HCT116 (cell line): ENCODE results near the gene ITPR2. TPM values are rescaled to one million over a fixed set of nuclear protein-coding genes. Genes with fewer than 3 reads are reported as not detected.

Experiments
- ATAC-seq: fragments of 200-7000 bp; cut with Tn5 transposase; 2 replicates; pipeline ENCODE4 v1.9.1; 2020; ENCODE audit warnings: mild to moderate bottlenecking, moderate library complexity
- BruUV-seq: library from RNA; stranded (reverse); fragments of 400-500 nt; replicated peaks from 2 replicates; lab custom pipeline; 2021; lab: Mats Ljungman, UMichigan
- CTCF ChIA-PET: fragments of 300-600 bp; sonication (Branson Sonifier 250); formaldehyde crosslinking; loops from one replicate; lab custom pipeline; 2021; ENCODE audit warnings: antibody characterized with exemption; lab: Charles Lee
- POLR2A ChIA-PET: fragments of 300-600, 350-600 bp; sonication (Branson Sonifier 250); formaldehyde crosslinking; loops from one replicate; lab custom pipeline; 2021; ENCODE audit warnings: antibody characterized with exemption; lab: Charles Lee
- RAD21 ChIA-PET, 2 experiments: fragments of 300-600 bp; sonication (Branson Sonifier 250); formaldehyde crosslinking; loops; one replicate each; lab custom pipeline; 2023; ENCODE audit warnings: low total read pairs in 2 of 2; ENCODE audit not compliant: uncharacterized antibody in 2 of 2, unreplicated experiment in 2 of 2, low non-redundant PET in 1 of 2; lab: Charles Lee
- DNase-seq: peaks from one replicate; pipeline ENCODE4 v3.0.0-alpha.2; 2010; ENCODE audit warnings: low read depth, low spot score
- H2AFZ ChIP-seq: fragments of 200-600 bp; shearing (Covaris generic), sonication (generic); 2 replicates; pipeline ENCODE4 v1.6.1; 2017; ENCODE audit warnings: low read depth, mixed run types, mixed read lengths, antibody characterized with exemption, low read length; ENCODE audit not compliant: poor library complexity, severe bottlenecking
- H3K27ac ChIP-seq: 2 replicates; pipeline ENCODE4 v1.5.1; 2012; ENCODE audit warnings: low read depth, low read length
- H3K27me3 ChIP-seq: fragments of 200-600 bp; sonication (generic); 2 replicates; pipeline ENCODE4 v1.6.1; 2016; ENCODE audit warnings: mixed run types, low read length, mixed read lengths; ENCODE audit not compliant: insufficient read depth
- H3K36me3 ChIP-seq, 2 experiments: fragments of 200-500 bp in 1 of 2; fragments of 200-600 bp in 1 of 2; sonication (Bioruptor generic) in 1 of 2; sonication (generic) in 1 of 2; 2 replicates each; pipeline versions ENCODE4 v1.5.1 to v1.6.1; 2014 to 2016; ENCODE audit warnings: low read length in 2 of 2, inconsistent platforms in 1 of 2, mixed read lengths in 1 of 2, mixed run types in 1 of 2; ENCODE audit not compliant: insufficient read depth in 2 of 2, control insufficient read depth in 1 of 2
- H3K4me1 ChIP-seq, 2 experiments: fragments of 200-600 bp in 1 of 2; sonication (generic) in 1 of 2; 2 replicates each; pipeline versions ENCODE4 v1.5.1 to v1.6.1; 2012 to 2017; ENCODE audit warnings: low read length in 2 of 2, inconsistent platforms in 1 of 2, mild to moderate bottlenecking in 1 of 2, mixed read lengths in 1 of 2, mixed run types in 1 of 2, moderate library complexity in 1 of 2; ENCODE audit not compliant: insufficient read depth in 2 of 2, control insufficient read depth in 1 of 2
- H3K4me2 ChIP-seq: fragments of 200-600 bp; sonication (generic); 2 replicates; pipeline ENCODE4 v1.6.1; 2017; ENCODE audit warnings: mixed run types, low read length, mixed read lengths
- H3K4me3 ChIP-seq, 2 experiments: fragments of 200-600 bp in 1 of 2; sonication (generic) in 1 of 2; replicated peaks in 1 of 2; 2 replicates each; pipeline ENCODE4 v1.5.1; 2011 to 2016; ENCODE audit warnings: low read length in 2 of 2, control low read depth in 1 of 2, low read depth in 1 of 2, mild to moderate bottlenecking in 1 of 2, mixed read lengths in 1 of 2, mixed run types in 1 of 2
- H3K79me2 ChIP-seq: fragments of 200-600 bp; sonication (generic); 2 replicates; pipeline ENCODE4 v1.6.1; 2017; ENCODE audit warnings: mild to moderate bottlenecking, mixed run types, low read length, moderate library complexity, mixed read lengths; ENCODE audit not compliant: insufficient read depth
- H3K9ac ChIP-seq: fragments of 200-600 bp; sonication (generic); 2 replicates; pipeline ENCODE4 v1.6.1; 2016; ENCODE audit warnings: low read length, mixed read lengths
- H3K9me2 ChIP-seq: fragments of 200-600 bp; sonication (generic), shearing (Covaris generic); 2 replicates; pipeline ENCODE4 v1.6.1; 2017; ENCODE audit warnings: mixed run types, mild to moderate bottlenecking, moderate library complexity; ENCODE audit not compliant: insufficient read depth
- H3K9me3 ChIP-seq, 2 experiments: fragments of 200-500 bp in 1 of 2; fragments of 200-600 bp in 1 of 2; sonication (Bioruptor generic) in 1 of 2; sonication (generic) in 1 of 2; 2 replicates each; pipeline ENCODE4 v1.6.1; 2014 to 2017; ENCODE audit warnings: low read length in 2 of 2, mixed read lengths in 2 of 2, inconsistent platforms in 1 of 2, low read depth in 1 of 2, mild to moderate bottlenecking in 1 of 2, mixed run types in 1 of 2, moderate library complexity in 1 of 2; ENCODE audit not compliant: control insufficient read depth in 1 of 2, insufficient read depth in 1 of 2
- H4K20me1 ChIP-seq: fragments of 200-600 bp; sonication (generic), shearing (Covaris generic); 2 replicates; pipeline ENCODE4 v1.6.1; 2017; ENCODE audit warnings: mixed run types, mild to moderate bottlenecking, moderate library complexity; ENCODE audit not compliant: insufficient read depth
- CEBPB ChIP-seq: IDR thresholded peaks from 2 replicates; pipeline ENCODE4 v1.6.1; 2012; ENCODE audit warnings: low read depth
- EGR1 ChIP-seq: IDR thresholded peaks from 2 replicates; pipeline ENCODE4 v1.6.1; 2012; ENCODE audit warnings: low read depth
- EZH2 ChIP-seq: fragments of 200-600 bp; sonication (generic); IDR thresholded peaks from 2 replicates; pipeline ENCODE4 v1.6.1; 2017; ENCODE audit warnings: antibody characterized with exemption, mixed run types
- EZH2phosphoT487 ChIP-seq: fragments of 200-600 bp; IDR thresholded peaks from 2 replicates; pipeline ENCODE4 v1.6.1; 2018; ENCODE audit warnings: antibody characterized with exemption, borderline replicate concordance
- FOSL1 ChIP-seq: IDR thresholded peaks from 2 replicates; pipeline ENCODE4 v1.6.1; 2012; ENCODE audit warnings: low read depth
- JUND ChIP-seq: IDR thresholded peaks from 2 replicates; pipeline ENCODE4 v1.6.1; 2012
- MAX ChIP-seq: IDR thresholded peaks from 2 replicates; pipeline ENCODE4 v1.6.1; 2012
- POLR2AphosphoS5 ChIP-seq: IDR thresholded peaks from 2 replicates; pipeline ENCODE4 v1.6.1; 2011; ENCODE audit warnings: mild to moderate bottlenecking, low read depth, low read length, moderate library complexity
- RAD21 ChIP-seq: IDR thresholded peaks from 2 replicates; pipeline ENCODE4 v1.6.1; 2012; ENCODE audit warnings: low read depth, mild to moderate bottlenecking
- SP1 ChIP-seq: IDR thresholded peaks from 2 replicates; pipeline ENCODE4 v1.6.1; 2012; ENCODE audit warnings: low read depth
- SRF ChIP-seq: IDR thresholded peaks from 2 replicates; pipeline ENCODE4 v1.6.1; 2012; ENCODE audit warnings: low read depth
- TCF7L2 ChIP-seq: IDR thresholded peaks from 2 replicates; pipeline ENCODE4 v1.7.0; 2011; ENCODE audit warnings: borderline replicate concordance, inconsistent platforms; ENCODE audit not compliant: insufficient read depth, insufficient read length; ENCODE audit errors: extremely low read depth
- YY1 ChIP-seq: IDR thresholded peaks from 2 replicates; pipeline ENCODE4 v1.6.1; 2011; ENCODE audit warnings: low read length, low read depth, moderate library complexity, mild to moderate bottlenecking; ENCODE audit not compliant: insufficient replicate concordance; ENCODE audit errors: extremely low read depth
- ZBTB33 ChIP-seq: IDR thresholded peaks from 2 replicates; pipeline ENCODE4 v1.6.1; 2011; ENCODE audit warnings: mild to moderate bottlenecking, low read length, moderate library complexity; ENCODE audit not compliant: insufficient replicate concordance; ENCODE audit errors: extremely low read depth
- ZFX ChIP-seq: fragments of 450-650 bp; IDR thresholded peaks from 2 replicates; pipeline ENCODE4 v1.6.1; 2017
- intact Hi-C: fragments of 100-400 bp; cut with micrococcal nuclease; formaldehyde crosslinking; loops from 2 replicates; pipeline ENCODE4 v1.10.0; 2022
- total RNA-seq: library from RNA; stranded (reverse); gene quantifications from one replicate; pipeline ENCODE4 v1.2.1, GENCODE V29; 2021; ENCODE audit not compliant: unreplicated experiment
- TF ChIP-seq, protein P1 (sequence below): IDR thresholded peaks from 2 replicates; pipeline ENCODE4 v1.6.1; 2012
- TF ChIP-seq, protein P2 (sequence below): IDR thresholded peaks from 2 replicates; pipeline ENCODE4 v1.6.1; 2012; ENCODE audit warnings: low read depth

Gene ITPR2
- total RNA-seq, 1 experiment from 2014 or later = 6.5 TPM

- POLR2A ChIA-PET = no interaction called here
- H3K9me3 ChIP-seq = no peaks in the 10 kb centered on the region
- no peaks in the 10 kb centered on the region for H3K27me3 ChIP-seq
- H3K4me1 ChIP-seq = no peaks in the 10 kb centered on the region
- no peak overlapping the region for H3K27ac ChIP-seq
- no peak overlapping the region for H3K4me2 ChIP-seq
- TF ChIP-seq EZH2 (no peak), YY1 (no peak), TCF7L2 (no peak), EZH2phosphoT487 (no peak)
- TF ChIP-seq, all 23 proteins: peak for 0
- Histone ChIP-seq H4K20me1 (no peaks in the 10 kb centered on the region), H3K9ac (no peak overlapping the region), H3K9me2 (no peaks in the 10 kb centered on the region), H3K4me3 (no peak overlapping the region), H2AFZ (no peak overlapping the region), H3K79me2 (no peaks in the 10 kb centered on the region), H3K36me3 (no peaks in the 10 kb centered on the region)
- CTCF ChIA-PET = no interaction called here
- RAD21 ChIA-PET = no interaction called here
- DNase-seq (no peak), ATAC-seq (no peak)
- no TSS peak for BruUV-seq
- intact Hi-C loops = no loop called here
Observed at GRCh38 chr12:26512213-26512612, 320.8 kb downstream of the ITPR2 start.

DNA sequence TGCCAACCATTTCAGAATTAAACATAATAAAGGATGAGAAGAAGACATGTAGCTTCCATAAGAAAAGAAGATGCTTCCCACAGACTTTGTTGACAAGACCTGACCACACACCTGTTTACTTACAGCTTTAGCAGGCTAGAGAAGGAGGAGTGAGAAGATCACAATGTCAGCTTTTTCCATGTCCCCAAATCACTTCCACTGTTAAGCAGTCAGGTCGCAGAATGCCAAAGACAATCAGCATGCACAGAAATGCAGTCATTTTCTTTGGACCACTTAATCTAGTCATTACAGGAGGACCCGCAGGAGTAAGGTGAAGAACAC lies 322.7 kb downstream of the ITPR2 start:
- RAD21 ChIA-PET = no interaction called here
- TF ChIP-seq EZH2 (no peak), ZFX (no peak), SRF (no peak), MAX (no peak), RAD21 (no peak), EGR1 (no peak), CEBPB (no peak), ZBTB33 (no peak), YY1 (no peak), EZH2phosphoT487 (no peak), JUND (no peak), POLR2AphosphoS5 (no peak), FOSL1 (no peak), SP1 (no peak)
- TF ChIP-seq, protein P1, sequence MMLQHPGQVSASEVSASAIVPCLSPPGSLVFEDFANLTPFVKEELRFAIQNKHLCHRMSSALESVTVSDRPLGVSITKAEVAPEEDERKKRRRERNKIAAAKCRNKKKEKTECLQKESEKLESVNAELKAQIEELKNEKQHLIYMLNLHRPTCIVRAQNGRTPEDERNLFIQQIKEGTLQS = no peak
- TF ChIP-seq, protein P2, sequence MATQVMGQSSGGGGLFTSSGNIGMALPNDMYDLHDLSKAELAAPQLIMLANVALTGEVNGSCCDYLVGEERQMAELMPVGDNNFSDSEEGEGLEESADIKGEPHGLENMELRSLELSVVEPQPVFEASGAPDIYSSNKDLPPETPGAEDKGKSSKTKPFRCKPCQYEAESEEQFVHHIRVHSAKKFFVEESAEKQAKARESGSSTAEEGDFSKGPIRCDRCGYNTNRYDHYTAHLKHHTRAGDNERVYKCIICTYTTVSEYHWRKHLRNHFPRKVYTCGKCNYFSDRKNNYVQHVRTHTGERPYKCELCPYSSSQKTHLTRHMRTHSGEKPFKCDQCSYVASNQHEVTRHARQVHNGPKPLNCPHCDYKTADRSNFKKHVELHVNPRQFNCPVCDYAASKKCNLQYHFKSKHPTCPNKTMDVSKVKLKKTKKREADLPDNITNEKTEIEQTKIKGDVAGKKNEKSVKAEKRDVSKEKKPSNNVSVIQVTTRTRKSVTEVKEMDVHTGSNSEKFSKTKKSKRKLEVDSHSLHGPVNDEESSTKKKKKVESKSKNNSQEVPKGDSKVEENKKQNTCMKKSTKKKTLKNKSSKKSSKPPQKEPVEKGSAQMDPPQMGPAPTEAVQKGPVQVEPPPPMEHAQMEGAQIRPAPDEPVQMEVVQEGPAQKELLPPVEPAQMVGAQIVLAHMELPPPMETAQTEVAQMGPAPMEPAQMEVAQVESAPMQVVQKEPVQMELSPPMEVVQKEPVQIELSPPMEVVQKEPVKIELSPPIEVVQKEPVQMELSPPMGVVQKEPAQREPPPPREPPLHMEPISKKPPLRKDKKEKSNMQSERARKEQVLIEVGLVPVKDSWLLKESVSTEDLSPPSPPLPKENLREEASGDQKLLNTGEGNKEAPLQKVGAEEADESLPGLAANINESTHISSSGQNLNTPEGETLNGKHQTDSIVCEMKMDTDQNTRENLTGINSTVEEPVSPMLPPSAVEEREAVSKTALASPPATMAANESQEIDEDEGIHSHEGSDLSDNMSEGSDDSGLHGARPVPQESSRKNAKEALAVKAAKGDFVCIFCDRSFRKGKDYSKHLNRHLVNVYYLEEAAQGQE = no peak

More for the DNA sequence above, 322.7 kb downstream of the ITPR2 start:
- H3K36me3 ChIP-seq = no peaks in the 10 kb centered on the region
- DNase-seq (no peak), ATAC-seq (no peak)
- H3K79me2 ChIP-seq = no peaks in the 10 kb centered on the region
- H3K9me3 ChIP-seq = no peaks in the 10 kb centered on the region
- H3K9ac ChIP-seq = no peak overlapping the region
- no peaks in the 10 kb centered on the region for H4K20me1 ChIP-seq
- no peaks in the 10 kb centered on the region for H3K27me3 ChIP-seq
- no TSS peak for BruUV-seq
- no peak overlapping the region for H3K4me3 ChIP-seq
- intact Hi-C loops = no loop called here
- ChIA-PET POLR2A (no interaction called here), CTCF (no interaction called here)
- H2AFZ ChIP-seq = no peak overlapping the region
- H3K9me2 ChIP-seq = no peaks in the 10 kb centered on the region
- H3K4me2 ChIP-seq = no peak overlapping the region
- no peaks in the 10 kb centered on the region for H3K4me1 ChIP-seq
- no peak overlapping the region for H3K27ac ChIP-seq
